Fibroblast of lung (primary cell): ENCODE data around the gene CTNND2.

Experiments used
- EZH2 ChIP-seq: IDR thresholded peaks from 2 replicates; pipeline ENCODE4 v1.5.1; 2012; ENCODE audit warnings: low read length, control low read depth, mild to moderate bottlenecking; ENCODE audit errors: missing control alignments
- TF ChIP-seq, protein P1 (sequence below), 2 donors: IDR thresholded peaks in 1 of 2; conservative IDR thresholded peaks in 1 of 2; 1 replicate in 1 of 2; 2 replicates in 1 of 2; pipeline ENCODE4 v1.5.1; 2011 to 2012; ENCODE audit warnings: low read length in 2 of 2, control low read depth in 1 of 2, inconsistent platforms in 1 of 2, low read depth in 1 of 2, mild to moderate bottlenecking in 1 of 2

DNA sequence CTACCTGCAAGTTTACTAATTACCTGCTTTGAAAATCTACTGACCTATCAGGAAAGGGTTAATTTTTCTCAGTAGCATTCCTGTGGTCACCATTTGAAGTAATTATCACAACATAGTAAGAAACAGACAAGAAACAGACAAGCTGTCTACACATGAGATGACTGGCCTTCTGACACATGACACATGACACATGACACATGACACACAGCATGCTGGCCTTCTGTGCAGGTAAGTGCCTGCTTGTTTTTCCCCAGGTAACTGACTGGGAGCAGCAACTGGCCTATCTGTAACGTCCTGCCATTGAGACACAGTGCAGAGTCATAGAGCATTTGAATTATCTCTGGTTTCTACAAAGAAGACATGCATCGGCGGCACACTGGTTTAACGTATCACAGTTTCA is 222.4 kb downstream of the CTNND2 start:
- TF ChIP-seq, protein P1, sequence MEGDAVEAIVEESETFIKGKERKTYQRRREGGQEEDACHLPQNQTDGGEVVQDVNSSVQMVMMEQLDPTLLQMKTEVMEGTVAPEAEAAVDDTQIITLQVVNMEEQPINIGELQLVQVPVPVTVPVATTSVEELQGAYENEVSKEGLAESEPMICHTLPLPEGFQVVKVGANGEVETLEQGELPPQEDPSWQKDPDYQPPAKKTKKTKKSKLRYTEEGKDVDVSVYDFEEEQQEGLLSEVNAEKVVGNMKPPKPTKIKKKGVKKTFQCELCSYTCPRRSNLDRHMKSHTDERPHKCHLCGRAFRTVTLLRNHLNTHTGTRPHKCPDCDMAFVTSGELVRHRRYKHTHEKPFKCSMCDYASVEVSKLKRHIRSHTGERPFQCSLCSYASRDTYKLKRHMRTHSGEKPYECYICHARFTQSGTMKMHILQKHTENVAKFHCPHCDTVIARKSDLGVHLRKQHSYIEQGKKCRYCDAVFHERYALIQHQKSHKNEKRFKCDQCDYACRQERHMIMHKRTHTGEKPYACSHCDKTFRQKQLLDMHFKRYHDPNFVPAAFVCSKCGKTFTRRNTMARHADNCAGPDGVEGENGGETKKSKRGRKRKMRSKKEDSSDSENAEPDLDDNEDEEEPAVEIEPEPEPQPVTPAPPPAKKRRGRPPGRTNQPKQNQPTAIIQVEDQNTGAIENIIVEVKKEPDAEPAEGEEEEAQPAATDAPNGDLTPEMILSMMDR (conservative IDR thresholded peaks at IDR 0.05 in 1 of 2, IDR thresholded peaks at IDR 0.05 in 1 of 2; ENCODE audit: low read depth in 1 of 2, low read length in 2 of 2) = no peak
- TF ChIP-seq EZH2 = no peak
